Measurements from ENCODE around the gene PLCH1. TPM values are rescaled to one million over a fixed set of nuclear protein-coding genes. Genes with fewer than 3 reads are reported as not detected.

Gene PLCH1, protein sequence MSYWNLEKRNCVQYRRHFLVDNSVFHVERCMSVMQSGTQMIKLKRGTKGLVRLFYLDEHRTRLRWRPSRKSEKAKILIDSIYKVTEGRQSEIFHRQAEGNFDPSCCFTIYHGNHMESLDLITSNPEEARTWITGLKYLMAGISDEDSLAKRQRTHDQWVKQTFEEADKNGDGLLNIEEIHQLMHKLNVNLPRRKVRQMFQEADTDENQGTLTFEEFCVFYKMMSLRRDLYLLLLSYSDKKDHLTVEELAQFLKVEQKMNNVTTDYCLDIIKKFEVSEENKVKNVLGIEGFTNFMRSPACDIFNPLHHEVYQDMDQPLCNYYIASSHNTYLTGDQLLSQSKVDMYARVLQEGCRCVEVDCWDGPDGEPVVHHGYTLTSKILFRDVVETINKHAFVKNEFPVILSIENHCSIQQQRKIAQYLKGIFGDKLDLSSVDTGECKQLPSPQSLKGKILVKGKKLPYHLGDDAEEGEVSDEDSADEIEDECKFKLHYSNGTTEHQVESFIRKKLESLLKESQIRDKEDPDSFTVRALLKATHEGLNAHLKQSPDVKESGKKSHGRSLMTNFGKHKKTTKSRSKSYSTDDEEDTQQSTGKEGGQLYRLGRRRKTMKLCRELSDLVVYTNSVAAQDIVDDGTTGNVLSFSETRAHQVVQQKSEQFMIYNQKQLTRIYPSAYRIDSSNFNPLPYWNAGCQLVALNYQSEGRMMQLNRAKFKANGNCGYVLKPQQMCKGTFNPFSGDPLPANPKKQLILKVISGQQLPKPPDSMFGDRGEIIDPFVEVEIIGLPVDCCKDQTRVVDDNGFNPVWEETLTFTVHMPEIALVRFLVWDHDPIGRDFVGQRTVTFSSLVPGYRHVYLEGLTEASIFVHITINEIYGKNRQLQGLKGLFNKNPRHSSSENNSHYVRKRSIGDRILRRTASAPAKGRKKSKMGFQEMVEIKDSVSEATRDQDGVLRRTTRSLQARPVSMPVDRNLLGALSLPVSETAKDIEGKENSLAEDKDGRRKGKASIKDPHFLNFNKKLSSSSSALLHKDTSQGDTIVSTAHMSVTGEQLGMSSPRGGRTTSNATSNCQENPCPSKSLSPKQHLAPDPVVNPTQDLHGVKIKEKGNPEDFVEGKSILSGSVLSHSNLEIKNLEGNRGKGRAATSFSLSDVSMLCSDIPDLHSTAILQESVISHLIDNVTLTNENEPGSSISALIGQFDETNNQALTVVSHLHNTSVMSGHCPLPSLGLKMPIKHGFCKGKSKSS (N-terminal part only)
- polyA plus RNA-seq (2012; ENCODE audit: low read depth, missing spikeins): 0.08 TPM

DNA sequence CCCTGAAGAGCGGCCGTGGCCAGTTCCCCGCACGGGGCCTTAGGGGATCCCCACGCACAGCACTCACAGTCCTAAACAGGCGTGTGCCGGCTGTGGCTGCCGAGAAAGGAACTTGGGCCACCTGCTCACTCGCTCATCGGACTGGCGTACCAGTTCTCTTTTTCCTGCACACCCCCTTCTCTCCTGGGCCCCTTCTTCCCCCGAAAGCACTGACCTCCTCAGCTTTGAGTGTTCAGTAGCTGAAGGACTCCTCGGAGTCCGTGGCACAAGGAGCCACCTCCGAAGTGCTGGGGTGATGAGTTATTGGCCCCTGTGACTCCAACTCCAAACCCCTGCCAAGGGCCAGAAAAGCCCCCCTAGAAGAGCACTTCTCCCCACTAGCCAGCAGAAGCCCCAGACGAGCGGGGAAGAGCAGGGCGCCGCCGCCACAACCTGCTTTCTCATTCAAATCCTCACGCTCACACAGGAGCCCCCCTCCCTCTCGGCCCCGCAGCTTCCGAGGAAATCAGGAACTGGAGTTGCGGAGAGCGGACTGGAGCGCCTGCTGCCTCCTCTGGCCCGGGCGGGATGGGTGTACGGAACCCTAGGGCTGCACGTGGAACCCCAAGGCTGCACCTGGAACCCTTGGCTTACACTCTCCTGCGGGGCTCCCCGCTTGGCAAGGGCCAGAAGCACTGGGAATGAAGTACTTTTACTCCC lies at the start of gene PLCH1:
TSS of gene PLCH1 (minus strand) at position 446 of the 699 bp plus-strand sequence. CDS start 40,847 bp downstream, outside the sequence.
- FAIRE-seq (no peak), DNase-seq (ENCODE audit: insufficient read length, low spot score) (peak; percentile 42)
- peak; percentile 52; the same call in 1 of the 2 replicates for TF ChIP-seq SPI1 (IDR thresholded peaks at IDR 0.05; ENCODE audit: low read depth, low read length)
- no peak for TF ChIP-seq POLR2A (IDR thresholded peaks at IDR 0.05; ENCODE audit: low read depth, low read length)
- no peak for TF ChIP-seq TAF1 (IDR thresholded peaks at IDR 0.05; ENCODE audit: low read depth, low read length)

DNA sequence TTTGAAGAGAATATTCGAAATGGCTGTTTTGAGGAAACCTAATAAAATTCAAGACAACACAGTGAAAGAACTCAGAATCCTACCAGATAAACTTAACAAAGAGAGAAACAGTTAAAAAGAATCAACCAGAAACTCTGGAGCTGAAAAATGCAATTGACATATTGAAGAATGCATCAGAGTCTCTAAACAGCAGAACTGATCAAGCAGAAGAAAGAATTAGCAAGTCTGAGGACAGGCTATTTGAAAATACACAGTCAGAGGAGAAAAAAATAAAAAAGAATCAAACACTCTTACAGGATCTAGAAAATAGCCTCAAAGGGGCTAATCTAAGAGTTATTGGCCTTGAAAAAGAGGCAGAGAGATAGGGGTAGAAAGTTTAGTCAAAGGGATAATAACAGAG lies 47.7 kb upstream of the PLCH1 start:
- TF ChIP-seq POLR2AphosphoS5 (IDR thresholded peaks at IDR 0.05; ENCODE audit: low read depth, low read length) (no peak), POLR2A (IDR thresholded peaks at IDR 0.05; ENCODE audit: low read depth, low read length) (no peak), TAF1 (IDR thresholded peaks at IDR 0.05; ENCODE audit: low read depth, low read length) (no peak), PAX5 (IDR thresholded peaks at IDR 0.05; ENCODE audit: insufficient read depth, low read length, severe bottlenecking) (no peak), SPI1 (IDR thresholded peaks at IDR 0.05; ENCODE audit: low read depth, low read length) (no peak), POU2F2 (IDR thresholded peaks at IDR 0.05; ENCODE audit: low read depth, low read length) (no peak)
- DNase-seq (ENCODE audit: insufficient read length, low spot score): no peak
- no peak for FAIRE-seq

- no peak for FAIRE-seq
- DNase-seq (ENCODE audit: insufficient read length, low spot score): no peak
These were observed 46.3 kb upstream of the PLCH1 start for GRCh38 chr3:155791190-155791589.

DNA sequence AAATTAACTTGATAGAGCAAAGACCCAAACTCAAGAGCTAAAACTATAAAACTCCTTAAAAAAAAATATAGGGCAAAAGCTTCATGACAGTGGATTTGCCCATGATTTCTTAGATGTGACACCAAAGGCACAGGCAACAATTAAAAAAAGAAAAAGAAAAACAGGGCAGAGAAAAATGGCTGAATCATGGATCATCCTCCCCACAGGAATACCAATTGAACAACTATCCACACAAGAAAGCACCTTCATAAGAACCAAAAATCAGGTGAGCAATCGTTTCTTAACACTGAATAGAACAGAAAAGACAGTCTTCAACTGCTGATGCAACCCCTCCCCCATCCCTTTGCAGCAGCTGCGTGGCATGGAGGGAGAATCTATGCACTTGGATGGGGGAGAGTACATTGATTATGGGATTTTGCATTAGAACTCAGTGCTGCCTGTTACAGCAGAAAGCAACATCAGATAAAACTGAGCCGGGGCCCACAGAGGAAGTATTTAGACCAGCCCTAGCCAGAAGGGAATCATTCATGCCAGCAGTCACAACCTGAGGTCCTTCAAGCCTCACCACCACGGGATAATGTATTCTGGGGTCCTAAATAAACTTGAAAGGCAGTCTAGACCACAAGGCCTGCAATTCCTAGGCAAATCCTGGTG lies 45.5 kb upstream of the PLCH1 start:
- DNase-seq (ENCODE audit: insufficient read length, low spot score) (no peak), FAIRE-seq (no peak)
- TF ChIP-seq POLR2AphosphoS5 (IDR thresholded peaks at IDR 0.05; ENCODE audit: low read depth, low read length) (no peak), TAF1 (IDR thresholded peaks at IDR 0.05; ENCODE audit: low read depth, low read length) (no peak), PAX5 (IDR thresholded peaks at IDR 0.05; ENCODE audit: insufficient read depth, low read length, severe bottlenecking) (no peak), POU2F2 (IDR thresholded peaks at IDR 0.05; ENCODE audit: low read depth, low read length) (no peak), SPI1 (IDR thresholded peaks at IDR 0.05; ENCODE audit: low read depth, low read length) (no peak), POLR2A (IDR thresholded peaks at IDR 0.05; ENCODE audit: low read depth, low read length) (no peak)

More at GRCh38 chr3:155791190-155791589, 46.3 kb upstream of the PLCH1 start:
- TF ChIP-seq TAF1 (IDR thresholded peaks at IDR 0.05; ENCODE audit: low read depth, low read length): no peak
- TF ChIP-seq POU2F2 (IDR thresholded peaks at IDR 0.05; ENCODE audit: low read depth, low read length): no peak
- TF ChIP-seq POLR2AphosphoS5 (IDR thresholded peaks at IDR 0.05; ENCODE audit: low read depth, low read length): no peak
- TF ChIP-seq SPI1 (IDR thresholded peaks at IDR 0.05; ENCODE audit: low read depth, low read length): no peak
- TF ChIP-seq POLR2A (IDR thresholded peaks at IDR 0.05; ENCODE audit: low read depth, low read length): no peak
- no peak for TF ChIP-seq PAX5 (IDR thresholded peaks at IDR 0.05; ENCODE audit: insufficient read depth, low read length, severe bottlenecking)

DNA sequence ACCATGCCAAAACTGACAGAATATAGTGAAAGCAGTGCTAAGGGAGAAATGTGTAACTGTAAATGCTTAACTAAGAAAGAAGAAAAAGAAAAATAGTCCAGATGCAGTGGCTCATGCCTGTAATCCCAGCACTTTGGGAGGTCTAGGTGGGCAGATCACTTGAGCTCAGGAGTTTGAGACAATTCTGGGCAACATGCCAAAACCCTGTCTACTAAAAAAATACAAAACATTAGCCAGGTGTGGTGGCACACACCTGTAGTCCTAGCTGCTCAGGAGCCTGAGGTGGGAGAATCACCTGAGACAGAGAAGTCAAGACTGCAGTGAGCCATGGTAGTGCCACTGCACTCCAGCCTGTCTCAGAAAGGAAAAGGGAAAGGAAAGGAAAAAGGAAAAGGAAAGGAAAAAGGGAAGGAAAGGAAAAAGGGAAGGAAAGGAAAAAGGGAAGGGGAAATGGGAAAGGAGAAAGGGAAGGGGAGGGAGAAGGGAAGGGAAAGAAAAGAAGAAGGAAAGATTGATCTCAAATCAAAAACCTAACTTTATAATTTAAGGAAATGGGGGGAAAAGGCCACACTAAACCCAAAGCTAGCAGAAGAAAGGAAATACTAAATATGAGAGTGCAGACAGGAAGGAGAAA lies 40.9 kb upstream of the PLCH1 start:
- DNase-seq (ENCODE audit: insufficient read length, low spot score) (no peak), FAIRE-seq (no peak)
- TF ChIP-seq POLR2AphosphoS5 (IDR thresholded peaks at IDR 0.05; ENCODE audit: low read depth, low read length) (no peak), POU2F2 (IDR thresholded peaks at IDR 0.05; ENCODE audit: low read depth, low read length) (no peak), TAF1 (IDR thresholded peaks at IDR 0.05; ENCODE audit: low read depth, low read length) (no peak), POLR2A (IDR thresholded peaks at IDR 0.05; ENCODE audit: low read depth, low read length) (no peak), PAX5 (IDR thresholded peaks at IDR 0.05; ENCODE audit: insufficient read depth, low read length, severe bottlenecking) (no peak), SPI1 (IDR thresholded peaks at IDR 0.05; ENCODE audit: low read depth, low read length) (no peak)

GRCh38 chr3:155782390-155782953 lies 37.6 kb upstream of the PLCH1 start:
- TF ChIP-seq PAX5 (IDR thresholded peaks at IDR 0.05; ENCODE audit: insufficient read depth, low read length, severe bottlenecking): no peak
- no peak for TF ChIP-seq POLR2AphosphoS5 (IDR thresholded peaks at IDR 0.05; ENCODE audit: low read depth, low read length)
- no peak for TF ChIP-seq POU2F2 (IDR thresholded peaks at IDR 0.05; ENCODE audit: low read depth, low read length)
- TF ChIP-seq POLR2A (IDR thresholded peaks at IDR 0.05; ENCODE audit: low read depth, low read length): no peak
- no peak for TF ChIP-seq TAF1 (IDR thresholded peaks at IDR 0.05; ENCODE audit: low read depth, low read length)
- no peak for TF ChIP-seq SPI1 (IDR thresholded peaks at IDR 0.05; ENCODE audit: low read depth, low read length)
- no peak for FAIRE-seq
- no peak for DNase-seq (ENCODE audit: insufficient read length, low spot score)

GRCh38 chr3:155780291-155780690 lies 35.4 kb upstream of the PLCH1 start:
- no peak for FAIRE-seq
- no peak for DNase-seq (ENCODE audit: insufficient read length, low spot score)
- TF ChIP-seq TAF1 (IDR thresholded peaks at IDR 0.05; ENCODE audit: low read depth, low read length): no peak
- no peak for TF ChIP-seq PAX5 (IDR thresholded peaks at IDR 0.05; ENCODE audit: insufficient read depth, low read length, severe bottlenecking)
- TF ChIP-seq SPI1 (IDR thresholded peaks at IDR 0.05; ENCODE audit: low read depth, low read length): no peak
- no peak for TF ChIP-seq POU2F2 (IDR thresholded peaks at IDR 0.05; ENCODE audit: low read depth, low read length)
- TF ChIP-seq POLR2AphosphoS5 (IDR thresholded peaks at IDR 0.05; ENCODE audit: low read depth, low read length): no peak
- no peak for TF ChIP-seq POLR2A (IDR thresholded peaks at IDR 0.05; ENCODE audit: low read depth, low read length)

All from GM12891 (cell line).